Hematopoietic multipotent progenitor cell treated with erythropoietin and hydrocortisone succinate and interleukin-3 and kit ligand, for 4 days (in vitro differentiated cells): ENCODE results near the gene RNASET2.
A peak's percentile ranks its signal among the peaks of the same experiment; 100 is the strongest.

ENCODE experiments used
- DNase-seq: peaks from one replicate; pipeline ENCODE4 v3.0.0-alpha.2; 2015

RNASET2 gene

GRCh38 chr6:166956444-166957086, at the start of gene RNASET2:
Gene RNASET2, minus strand, starts transcription at chr6:166956550. Its CDS starts 368 bp downstream, at chr6:166956182.
- peak; percentile 96 for DNase-seq

GRCh38 chr6:167005350-167006159, 49.2 kb upstream of the RNASET2 start:
- DNase-seq = no peak

GRCh38 chr6:167000759-167001158, 44.4 kb upstream of the RNASET2 start:
- DNase-seq = no peak

GRCh38 chr6:166999884-167000253, 43.5 kb upstream of the RNASET2 start:
- peak; percentile 54 for DNase-seq

GRCh38 chr6:166999145-166999883, 43.0 kb upstream of the RNASET2 start, which contains the start of gene CEP43:
Gene CEP43, plus strand, starts transcription at chr6:166999397. Its CDS starts 16 bp downstream, at chr6:166999413.
- peak; percentile 98 for DNase-seq

- peak; percentile 45 for DNase-seq
Measured at GRCh38 chr6:166998256-166999144, 42.1 kb upstream of the RNASET2 start.

- peak; percentile 88 for DNase-seq
Measured at GRCh38 chr6:166997768-166998255, 41.5 kb upstream of the RNASET2 start.

GRCh38 chr6:166997348-166997747, 41.0 kb upstream of the RNASET2 start:
- no peak for DNase-seq

GRCh38 chr6:166996406-166996805, 40.1 kb upstream of the RNASET2 start:
- DNase-seq = peak; percentile 23

- peak; percentile 80 for DNase-seq
Measured at GRCh38 chr6:166989427-166990032, 33.2 kb upstream of the RNASET2 start.

GRCh38 chr6:166988674-166989201, 32.4 kb upstream of the RNASET2 start:
- no peak for DNase-seq

- peak; percentile 26 for DNase-seq
Measured at GRCh38 chr6:166987930-166988329, 31.6 kb upstream of the RNASET2 start.

- DNase-seq = no peak
Measured at GRCh38 chr6:166987448-166987847, 31.1 kb upstream of the RNASET2 start.

GRCh38 chr6:166980738-166981137, 24.4 kb upstream of the RNASET2 start:
- DNase-seq = no peak

- no peak for DNase-seq
Measured at GRCh38 chr6:166977621-166978525, 21.5 kb upstream of the RNASET2 start.

- DNase-seq = no peak
Measured at GRCh38 chr6:166976636-166977035, 20.3 kb upstream of the RNASET2 start.

- no peak for DNase-seq
Measured at GRCh38 chr6:166972101-166972500, 15.8 kb upstream of the RNASET2 start.

GRCh38 chr6:166971271-166971670, 14.9 kb upstream of the RNASET2 start:
- DNase-seq = no peak

GRCh38 chr6:166970776-166971175, 14.4 kb upstream of the RNASET2 start:
- DNase-seq = no peak

GRCh38 chr6:166970091-166970490, 13.7 kb upstream of the RNASET2 start:
- no peak for DNase-seq
